Esophagus squamous epithelium (tissue), 4 donors: ENCODE measurements around the gene LAMA1.

Experiments
- POLR2A ChIP-seq, 4 donors: fragments of 450-650 bp; IDR thresholded peaks; one replicate each; pipeline ENCODE4 v1.6.1; 2017; ENCODE audit warnings: antibody characterized with exemption in 4 of 4, mild to moderate bottlenecking in 4 of 4, moderate library complexity in 3 of 4
- TF ChIP-seq, protein P1 (sequence below), 6 experiments: fragments of 450-650 bp in 4 of 6; fragments of 200-600 bp in 2 of 6; sonication (generic) in 2 of 6; IDR thresholded peaks; one replicate each; pipeline ENCODE4 v1.5.1; 2016 to 2019; ENCODE audit warnings: antibody characterized with exemption in 6 of 6, mild to moderate bottlenecking in 4 of 6, moderate library complexity in 4 of 6

DNA sequence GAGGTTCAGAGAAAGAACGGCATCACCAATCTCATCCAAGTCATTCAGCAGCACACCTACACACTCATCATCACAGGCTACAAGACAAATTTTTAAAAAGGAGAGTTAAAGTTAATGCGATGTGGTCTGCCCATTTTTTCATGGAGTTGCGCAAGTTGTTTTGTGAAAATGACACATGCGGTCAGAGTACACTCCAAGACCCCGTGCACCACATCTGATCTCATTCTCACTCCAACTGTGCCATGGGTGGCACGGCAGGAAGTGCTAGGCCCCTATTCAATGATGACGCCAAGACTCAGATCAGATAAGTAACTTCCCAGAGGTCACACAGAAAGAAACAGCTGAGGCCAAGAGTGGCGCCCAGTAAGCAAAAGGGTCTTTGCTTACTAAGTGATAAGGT lies 119.8 kb downstream of the LAMA1 start:
- TF ChIP-seq, protein P1, sequence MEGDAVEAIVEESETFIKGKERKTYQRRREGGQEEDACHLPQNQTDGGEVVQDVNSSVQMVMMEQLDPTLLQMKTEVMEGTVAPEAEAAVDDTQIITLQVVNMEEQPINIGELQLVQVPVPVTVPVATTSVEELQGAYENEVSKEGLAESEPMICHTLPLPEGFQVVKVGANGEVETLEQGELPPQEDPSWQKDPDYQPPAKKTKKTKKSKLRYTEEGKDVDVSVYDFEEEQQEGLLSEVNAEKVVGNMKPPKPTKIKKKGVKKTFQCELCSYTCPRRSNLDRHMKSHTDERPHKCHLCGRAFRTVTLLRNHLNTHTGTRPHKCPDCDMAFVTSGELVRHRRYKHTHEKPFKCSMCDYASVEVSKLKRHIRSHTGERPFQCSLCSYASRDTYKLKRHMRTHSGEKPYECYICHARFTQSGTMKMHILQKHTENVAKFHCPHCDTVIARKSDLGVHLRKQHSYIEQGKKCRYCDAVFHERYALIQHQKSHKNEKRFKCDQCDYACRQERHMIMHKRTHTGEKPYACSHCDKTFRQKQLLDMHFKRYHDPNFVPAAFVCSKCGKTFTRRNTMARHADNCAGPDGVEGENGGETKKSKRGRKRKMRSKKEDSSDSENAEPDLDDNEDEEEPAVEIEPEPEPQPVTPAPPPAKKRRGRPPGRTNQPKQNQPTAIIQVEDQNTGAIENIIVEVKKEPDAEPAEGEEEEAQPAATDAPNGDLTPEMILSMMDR (IDR thresholded peaks at IDR 0.05): no peak
- no peak for TF ChIP-seq POLR2A (IDR thresholded peaks at IDR 0.05)
